ENCODE results near the gene FILIP1.

DNA sequence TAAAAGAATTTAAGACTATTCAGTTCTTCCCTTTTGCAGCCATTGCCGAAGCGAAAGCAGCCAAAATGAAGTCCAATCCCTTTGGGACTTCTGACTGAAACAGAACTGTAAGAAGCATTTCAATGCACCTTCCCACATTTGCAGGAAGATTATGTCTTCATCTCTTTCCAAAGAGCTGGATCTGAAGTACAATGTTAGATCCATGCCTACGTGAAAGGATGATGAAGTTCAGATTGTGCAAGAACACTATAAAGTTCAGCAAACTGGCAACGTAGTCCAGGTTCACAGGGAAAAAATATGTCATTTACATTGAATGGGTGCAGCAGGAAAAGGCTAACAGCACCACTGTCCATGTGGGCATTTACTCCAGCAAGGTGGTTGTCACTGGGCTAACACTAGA, 6.0 kb upstream of the FILIP1 start:
- TF ChIP-seq, protein P1, sequence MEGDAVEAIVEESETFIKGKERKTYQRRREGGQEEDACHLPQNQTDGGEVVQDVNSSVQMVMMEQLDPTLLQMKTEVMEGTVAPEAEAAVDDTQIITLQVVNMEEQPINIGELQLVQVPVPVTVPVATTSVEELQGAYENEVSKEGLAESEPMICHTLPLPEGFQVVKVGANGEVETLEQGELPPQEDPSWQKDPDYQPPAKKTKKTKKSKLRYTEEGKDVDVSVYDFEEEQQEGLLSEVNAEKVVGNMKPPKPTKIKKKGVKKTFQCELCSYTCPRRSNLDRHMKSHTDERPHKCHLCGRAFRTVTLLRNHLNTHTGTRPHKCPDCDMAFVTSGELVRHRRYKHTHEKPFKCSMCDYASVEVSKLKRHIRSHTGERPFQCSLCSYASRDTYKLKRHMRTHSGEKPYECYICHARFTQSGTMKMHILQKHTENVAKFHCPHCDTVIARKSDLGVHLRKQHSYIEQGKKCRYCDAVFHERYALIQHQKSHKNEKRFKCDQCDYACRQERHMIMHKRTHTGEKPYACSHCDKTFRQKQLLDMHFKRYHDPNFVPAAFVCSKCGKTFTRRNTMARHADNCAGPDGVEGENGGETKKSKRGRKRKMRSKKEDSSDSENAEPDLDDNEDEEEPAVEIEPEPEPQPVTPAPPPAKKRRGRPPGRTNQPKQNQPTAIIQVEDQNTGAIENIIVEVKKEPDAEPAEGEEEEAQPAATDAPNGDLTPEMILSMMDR (IDR thresholded peaks at IDR 0.05), result no peak
- no peak for TF ChIP-seq POLR2A (IDR thresholded peaks at IDR 0.05)

Measured in ovary (tissue), 3 donors.